Liver (tissue), 9 donors: ENCODE measurements around the gene NTF3. TPM values are rescaled to one million over a fixed set of nuclear protein-coding genes. Genes with fewer than 3 reads are reported as not detected.

Experiments
- DNase-seq: peaks from one replicate; pipeline ENCODE4 v3.0.0-alpha.2; 2017; ENCODE audit warnings: low spot score
- H3K27ac ChIP-seq, 2 donors: one replicate each; pipeline ENCODE4 v1.7.0; 2013; ENCODE audit warnings: inconsistent platforms in 2 of 2, low read length in 2 of 2, control low read depth in 1 of 2, low read depth in 1 of 2, mild to moderate bottlenecking in 1 of 2
- H3K27me3 ChIP-seq, 4 donors: one replicate each; pipeline versions ENCODE4 v1.6.1 to v1.7.0; 2013; ENCODE audit warnings: low read length in 3 of 4, inconsistent platforms in 1 of 4, mild to moderate bottlenecking in 1 of 4, moderate library complexity in 1 of 4; ENCODE audit not compliant: control insufficient read depth in 4 of 4, insufficient read depth in 4 of 4
- H3K36me3 ChIP-seq, 4 donors: one replicate each; pipeline versions ENCODE4 v1.6.1 to v1.7.0; 2013; ENCODE audit warnings: low read length in 3 of 4, mild to moderate bottlenecking in 3 of 4, low read depth in 1 of 4, moderate library complexity in 1 of 4; ENCODE audit not compliant: control insufficient read depth in 4 of 4, insufficient read depth in 3 of 4
- H3K4me1 ChIP-seq, 4 donors: one replicate each; pipeline versions ENCODE4 v1.6.1 to v1.7.0; 2013; ENCODE audit warnings: low read length in 3 of 4, mild to moderate bottlenecking in 3 of 4, moderate library complexity in 1 of 4; ENCODE audit not compliant: control insufficient read depth in 4 of 4, insufficient read depth in 4 of 4
- H3K4me3 ChIP-seq, 3 donors: one replicate each; pipeline versions ENCODE4 v1.6.1 to v1.7.0; 2013; ENCODE audit warnings: low read length in 3 of 3, control low read depth in 1 of 3, low read depth in 1 of 3, mild to moderate bottlenecking in 1 of 3
- H3K9ac ChIP-seq, 2 donors: one replicate each; pipeline ENCODE4 v1.7.0; 2013; ENCODE audit warnings: low read length in 2 of 2, mild to moderate bottlenecking in 2 of 2, moderate library complexity in 2 of 2, control low read depth in 1 of 2, low read depth in 1 of 2
- H3K9me3 ChIP-seq, 4 donors: one replicate each; pipeline versions ENCODE4 v1.6.1 to v1.7.0; 2013; ENCODE audit warnings: low read length in 3 of 4; ENCODE audit not compliant: control insufficient read depth in 4 of 4
- EGR1 ChIP-seq, 2 donors: IDR thresholded peaks; 2 replicates each; pipeline ENCODE4 v1.6.1; 2016 to 2018; ENCODE audit warnings: antibody characterized with exemption in 2 of 2, low read depth in 2 of 2
- FOXA1 ChIP-seq: IDR thresholded peaks from 2 replicates; pipeline ENCODE4 v1.6.1; 2016; ENCODE audit warnings: antibody characterized with exemption
- FOXA2 ChIP-seq: IDR thresholded peaks from 2 replicates; pipeline ENCODE4 v1.6.1; 2016; ENCODE audit warnings: antibody characterized with exemption
- GABPA ChIP-seq, 2 donors: IDR thresholded peaks in 1 of 2; conservative IDR thresholded peaks in 1 of 2; 2 replicates each; pipeline ENCODE4 v1.6.1; 2016; ENCODE audit warnings: antibody characterized with exemption in 2 of 2, mild to moderate bottlenecking in 1 of 2, moderate library complexity in 1 of 2
- HNF4A ChIP-seq, 2 donors: conservative IDR thresholded peaks; 2 replicates each; pipeline ENCODE4 v1.6.1; 2016; ENCODE audit warnings: antibody characterized with exemption in 2 of 2, mild to moderate bottlenecking in 2 of 2
- HNF4G ChIP-seq: IDR thresholded peaks from 2 replicates; pipeline ENCODE4 v1.6.1; 2016; ENCODE audit warnings: antibody characterized with exemption
- NR2F2 ChIP-seq: IDR thresholded peaks from 2 replicates; pipeline ENCODE4 v1.6.1; 2016; ENCODE audit warnings: antibody characterized with exemption
- RAD21 ChIP-seq, 2 donors: IDR thresholded peaks; 2 replicates each; pipeline ENCODE4 v1.6.1; 2016; ENCODE audit warnings: antibody characterized with exemption in 2 of 2, mild to moderate bottlenecking in 2 of 2
- RXRA ChIP-seq, 2 donors: IDR thresholded peaks; 2 replicates each; pipeline ENCODE4 v1.6.1; 2017 to 2018; ENCODE audit warnings: antibody characterized with exemption in 2 of 2, mild to moderate bottlenecking in 1 of 2
- SP1 ChIP-seq: IDR thresholded peaks from 2 replicates; pipeline ENCODE4 v1.6.1; 2018; ENCODE audit warnings: antibody characterized with exemption, mild to moderate bottlenecking
- TAF1 ChIP-seq: conservative IDR thresholded peaks from 2 replicates; pipeline ENCODE4 v1.6.1; 2016; ENCODE audit warnings: antibody characterized with exemption, mild to moderate bottlenecking
- ZBTB33 ChIP-seq: IDR thresholded peaks from 2 replicates; pipeline ENCODE4 v1.6.1; 2016; ENCODE audit warnings: antibody characterized with exemption
- WGBS: extraction: QIAGEN DNeasy Blood & Tissue Kit; methylation state at CpG from one replicate; pipeline ENCODE4 v1.1.7; 2013; 5-methylcytosine and 5-hydroxymethylcytosine counted together
- polyA plus RNA-seq, 2 donors: library from polyadenylated mRNA; stranded (reverse) in 1 of 2; unstranded in 1 of 2; fragments of 200-250 nt in 1 of 2; fragments of >200 nt in 1 of 2; fragmentation: Nextera tagmentation in 1 of 2; extraction: Ambion mirVana in 1 of 2; gene quantifications; one replicate each; pipeline versions ENCODE4 v1.2.1 to v1.2.3, GENCODE V29; 2013 to 2015
- total RNA-seq, 2 donors: library from RNA; depleted of rRNA; stranded (reverse); fragments of >200 nt; gene quantifications; one replicate each; pipeline ENCODE4 v1.2.3, GENCODE V29; 2014
- TF ChIP-seq, protein P1 (sequence below): IDR thresholded peaks from 2 replicates; pipeline ENCODE4 v1.6.1; 2016; ENCODE audit warnings: antibody characterized with exemption, mild to moderate bottlenecking
- TF ChIP-seq, protein P2 (sequence below): IDR thresholded peaks from 2 replicates; pipeline ENCODE4 v1.6.1; 2016; ENCODE audit warnings: antibody characterized with exemption
- donor health status: healthy.
- donor health status: healthy.
- donor health status: healthy.
- donor health status: healthy.
- donor health status: healthy.

Gene NTF3
- total and polyA plus RNA-seq, 4 donors: 0.89 to 2.8 (median 1.5) TPM

DNA sequence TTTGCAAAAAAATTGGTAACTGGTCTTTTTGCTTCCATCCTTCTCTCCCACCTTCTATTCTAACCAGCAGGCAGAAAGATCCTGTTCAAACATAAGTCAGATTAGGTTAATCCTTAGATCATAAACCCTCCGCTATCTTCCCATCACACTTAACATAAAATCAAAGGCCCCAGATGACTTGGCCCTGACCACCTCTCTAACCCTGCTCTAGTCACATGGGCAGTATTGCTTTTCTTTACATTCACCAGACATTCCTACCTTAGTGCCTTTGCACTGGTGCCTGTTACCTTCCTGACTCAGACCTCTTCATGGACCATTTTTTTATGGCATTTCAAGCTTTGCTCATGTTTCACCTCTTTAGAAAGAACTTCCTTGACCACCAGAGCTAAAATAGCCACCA lies 83.5 kb downstream of the NTF3 start:
- no peak overlapping the region for H3K27ac ChIP-seq
- no peaks in the 10 kb centered on the region for H3K36me3 ChIP-seq
- TF ChIP-seq, protein P1, sequence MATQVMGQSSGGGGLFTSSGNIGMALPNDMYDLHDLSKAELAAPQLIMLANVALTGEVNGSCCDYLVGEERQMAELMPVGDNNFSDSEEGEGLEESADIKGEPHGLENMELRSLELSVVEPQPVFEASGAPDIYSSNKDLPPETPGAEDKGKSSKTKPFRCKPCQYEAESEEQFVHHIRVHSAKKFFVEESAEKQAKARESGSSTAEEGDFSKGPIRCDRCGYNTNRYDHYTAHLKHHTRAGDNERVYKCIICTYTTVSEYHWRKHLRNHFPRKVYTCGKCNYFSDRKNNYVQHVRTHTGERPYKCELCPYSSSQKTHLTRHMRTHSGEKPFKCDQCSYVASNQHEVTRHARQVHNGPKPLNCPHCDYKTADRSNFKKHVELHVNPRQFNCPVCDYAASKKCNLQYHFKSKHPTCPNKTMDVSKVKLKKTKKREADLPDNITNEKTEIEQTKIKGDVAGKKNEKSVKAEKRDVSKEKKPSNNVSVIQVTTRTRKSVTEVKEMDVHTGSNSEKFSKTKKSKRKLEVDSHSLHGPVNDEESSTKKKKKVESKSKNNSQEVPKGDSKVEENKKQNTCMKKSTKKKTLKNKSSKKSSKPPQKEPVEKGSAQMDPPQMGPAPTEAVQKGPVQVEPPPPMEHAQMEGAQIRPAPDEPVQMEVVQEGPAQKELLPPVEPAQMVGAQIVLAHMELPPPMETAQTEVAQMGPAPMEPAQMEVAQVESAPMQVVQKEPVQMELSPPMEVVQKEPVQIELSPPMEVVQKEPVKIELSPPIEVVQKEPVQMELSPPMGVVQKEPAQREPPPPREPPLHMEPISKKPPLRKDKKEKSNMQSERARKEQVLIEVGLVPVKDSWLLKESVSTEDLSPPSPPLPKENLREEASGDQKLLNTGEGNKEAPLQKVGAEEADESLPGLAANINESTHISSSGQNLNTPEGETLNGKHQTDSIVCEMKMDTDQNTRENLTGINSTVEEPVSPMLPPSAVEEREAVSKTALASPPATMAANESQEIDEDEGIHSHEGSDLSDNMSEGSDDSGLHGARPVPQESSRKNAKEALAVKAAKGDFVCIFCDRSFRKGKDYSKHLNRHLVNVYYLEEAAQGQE: no peak
- TF ChIP-seq ZBTB33 (no peak), SP1 (no peak), NR2F2 (no peak), FOXA1 (no peak), EGR1 (IDR thresholded peaks at IDR 0.05; ENCODE audit: low read depth in 2 of 2) (no peak), RXRA (IDR thresholded peaks at IDR 0.05) (no peak), FOXA2 (no peak), HNF4G (no peak), HNF4A (conservative IDR thresholded peaks at IDR 0.05) (no peak), RAD21 (IDR thresholded peaks at IDR 0.05) (no peak), TAF1 (no peak), GABPA (IDR thresholded peaks at IDR 0.05 in 1 of 2, conservative IDR thresholded peaks at IDR 0.05 in 1 of 2) (no peak)
- TF ChIP-seq, protein P2, sequence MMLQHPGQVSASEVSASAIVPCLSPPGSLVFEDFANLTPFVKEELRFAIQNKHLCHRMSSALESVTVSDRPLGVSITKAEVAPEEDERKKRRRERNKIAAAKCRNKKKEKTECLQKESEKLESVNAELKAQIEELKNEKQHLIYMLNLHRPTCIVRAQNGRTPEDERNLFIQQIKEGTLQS: no peak
- 98% methylated on average over 1 of the region's 1 CpG for WGBS
- H3K4me1 ChIP-seq: peaks cover 0 to 4% (median 0%) of the 10 kb centered on the region in 4 donors
- no peak overlapping the region for H3K9ac ChIP-seq
- no peaks in the 10 kb centered on the region for H3K27me3 ChIP-seq
- DNase-seq: no peak
- no peak overlapping the region for H3K4me3 ChIP-seq
- H3K9me3 ChIP-seq: no peaks in the 10 kb centered on the region

GRCh38 chr12:5516371-5517241 lies 84.7 kb downstream of the NTF3 start:
- H3K27me3 ChIP-seq: no peaks in the 10 kb centered on the region
- H3K27ac ChIP-seq: no peak overlapping the region
- H3K9ac ChIP-seq: no peak overlapping the region
- peaks cover 0 to 2% (median 0%) of the 10 kb centered on the region in 4 donors for H3K4me1 ChIP-seq
- WGBS: 93% methylated on average over 8 of the region's 8 CpGs
- no peak for DNase-seq
- H3K4me3 ChIP-seq: no peak overlapping the region
- H3K36me3 ChIP-seq: no peaks in the 10 kb centered on the region
- TF ChIP-seq TAF1 (no peak), SP1 (no peak)
- no peaks in the 10 kb centered on the region for H3K9me3 ChIP-seq
